Astrocyte (in vitro differentiated cells and primary cell): ENCODE measurements around the gene RCAN3.

ENCODE experiments used
- EZH2 ChIP-seq: IDR thresholded peaks from 2 replicates; pipeline ENCODE4 v1.6.1; 2012; ENCODE audit warnings: mild to moderate bottlenecking, low read length, inconsistent platforms; ENCODE audit not compliant: insufficient read depth
- TF ChIP-seq, protein P1 (sequence below): IDR thresholded peaks from 2 replicates; pipeline ENCODE4 v1.5.1; 2011; ENCODE audit warnings: low read depth, mild to moderate bottlenecking, inconsistent platforms, low read length, moderate library complexity; ENCODE audit not compliant: insufficient read depth

DNA sequence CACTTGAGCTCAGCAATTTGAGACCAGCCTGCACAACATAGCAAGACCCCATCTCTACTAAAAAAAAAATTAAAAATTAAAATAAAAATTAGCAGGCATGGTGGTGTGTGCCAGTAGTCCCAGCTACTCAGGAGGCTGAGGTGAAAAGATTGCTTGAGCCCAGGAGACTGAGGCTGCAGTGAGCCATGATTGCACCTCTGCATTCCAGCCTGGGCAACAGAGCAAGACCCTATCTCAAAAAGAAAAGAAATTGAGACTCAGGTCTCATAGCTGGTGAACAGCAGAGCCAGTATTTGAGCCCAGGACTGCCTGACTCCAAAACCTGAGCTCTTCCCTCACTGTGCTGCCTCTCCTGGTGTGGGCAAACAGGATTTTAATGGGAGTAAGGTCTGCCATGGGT, 28.4 kb upstream of the RCAN3 start:
- TF ChIP-seq EZH2, result no peak
- TF ChIP-seq, protein P1, sequence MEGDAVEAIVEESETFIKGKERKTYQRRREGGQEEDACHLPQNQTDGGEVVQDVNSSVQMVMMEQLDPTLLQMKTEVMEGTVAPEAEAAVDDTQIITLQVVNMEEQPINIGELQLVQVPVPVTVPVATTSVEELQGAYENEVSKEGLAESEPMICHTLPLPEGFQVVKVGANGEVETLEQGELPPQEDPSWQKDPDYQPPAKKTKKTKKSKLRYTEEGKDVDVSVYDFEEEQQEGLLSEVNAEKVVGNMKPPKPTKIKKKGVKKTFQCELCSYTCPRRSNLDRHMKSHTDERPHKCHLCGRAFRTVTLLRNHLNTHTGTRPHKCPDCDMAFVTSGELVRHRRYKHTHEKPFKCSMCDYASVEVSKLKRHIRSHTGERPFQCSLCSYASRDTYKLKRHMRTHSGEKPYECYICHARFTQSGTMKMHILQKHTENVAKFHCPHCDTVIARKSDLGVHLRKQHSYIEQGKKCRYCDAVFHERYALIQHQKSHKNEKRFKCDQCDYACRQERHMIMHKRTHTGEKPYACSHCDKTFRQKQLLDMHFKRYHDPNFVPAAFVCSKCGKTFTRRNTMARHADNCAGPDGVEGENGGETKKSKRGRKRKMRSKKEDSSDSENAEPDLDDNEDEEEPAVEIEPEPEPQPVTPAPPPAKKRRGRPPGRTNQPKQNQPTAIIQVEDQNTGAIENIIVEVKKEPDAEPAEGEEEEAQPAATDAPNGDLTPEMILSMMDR, result no peak
